ENCODE measurements around the gene ZCCHC24.

ZCCHC24 gene

DNA sequence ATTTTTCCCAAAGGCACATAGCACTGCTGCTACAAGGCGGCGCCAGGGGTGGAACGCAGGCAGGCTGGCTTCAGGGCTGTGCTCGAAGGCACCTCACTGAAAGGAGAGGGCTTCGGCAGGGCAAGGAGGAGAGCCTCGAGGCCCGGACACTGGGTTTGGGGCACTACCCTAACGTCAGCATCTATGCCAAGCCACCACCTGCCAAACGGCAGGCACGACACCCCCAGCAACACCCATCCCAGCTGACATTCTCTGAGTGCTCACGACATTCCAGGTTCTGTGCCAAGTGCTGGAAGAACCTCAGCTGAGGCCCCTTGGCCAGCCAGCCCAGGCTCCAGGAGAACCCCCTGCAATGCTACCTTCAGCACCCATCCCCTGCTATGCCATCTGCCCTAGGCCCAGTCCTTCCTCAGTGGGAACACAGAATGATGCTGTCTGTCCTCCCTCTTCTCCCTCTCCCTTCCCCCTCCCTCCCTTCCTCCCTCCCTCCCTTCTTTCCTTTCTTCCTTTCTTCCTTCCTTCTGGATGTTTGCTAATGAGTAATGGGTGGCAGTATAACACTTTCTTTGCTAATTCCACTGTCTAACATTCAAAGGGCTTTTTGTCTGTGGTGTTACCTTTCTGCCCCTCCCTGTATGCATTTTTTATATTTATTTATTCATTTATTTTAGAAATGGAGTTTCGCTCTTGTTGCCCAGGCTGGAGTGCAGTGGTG lies 24.3 kb downstream of the ZCCHC24 start:
- no peak for FAIRE-seq
- DNase-seq (ENCODE audit: insufficient read length, low spot score) = no peak
- TF ChIP-seq, protein P1, sequence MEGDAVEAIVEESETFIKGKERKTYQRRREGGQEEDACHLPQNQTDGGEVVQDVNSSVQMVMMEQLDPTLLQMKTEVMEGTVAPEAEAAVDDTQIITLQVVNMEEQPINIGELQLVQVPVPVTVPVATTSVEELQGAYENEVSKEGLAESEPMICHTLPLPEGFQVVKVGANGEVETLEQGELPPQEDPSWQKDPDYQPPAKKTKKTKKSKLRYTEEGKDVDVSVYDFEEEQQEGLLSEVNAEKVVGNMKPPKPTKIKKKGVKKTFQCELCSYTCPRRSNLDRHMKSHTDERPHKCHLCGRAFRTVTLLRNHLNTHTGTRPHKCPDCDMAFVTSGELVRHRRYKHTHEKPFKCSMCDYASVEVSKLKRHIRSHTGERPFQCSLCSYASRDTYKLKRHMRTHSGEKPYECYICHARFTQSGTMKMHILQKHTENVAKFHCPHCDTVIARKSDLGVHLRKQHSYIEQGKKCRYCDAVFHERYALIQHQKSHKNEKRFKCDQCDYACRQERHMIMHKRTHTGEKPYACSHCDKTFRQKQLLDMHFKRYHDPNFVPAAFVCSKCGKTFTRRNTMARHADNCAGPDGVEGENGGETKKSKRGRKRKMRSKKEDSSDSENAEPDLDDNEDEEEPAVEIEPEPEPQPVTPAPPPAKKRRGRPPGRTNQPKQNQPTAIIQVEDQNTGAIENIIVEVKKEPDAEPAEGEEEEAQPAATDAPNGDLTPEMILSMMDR (IDR thresholded peaks at IDR 0.05; ENCODE audit: insufficient read depth, missing control alignments) = no peak

DNA sequence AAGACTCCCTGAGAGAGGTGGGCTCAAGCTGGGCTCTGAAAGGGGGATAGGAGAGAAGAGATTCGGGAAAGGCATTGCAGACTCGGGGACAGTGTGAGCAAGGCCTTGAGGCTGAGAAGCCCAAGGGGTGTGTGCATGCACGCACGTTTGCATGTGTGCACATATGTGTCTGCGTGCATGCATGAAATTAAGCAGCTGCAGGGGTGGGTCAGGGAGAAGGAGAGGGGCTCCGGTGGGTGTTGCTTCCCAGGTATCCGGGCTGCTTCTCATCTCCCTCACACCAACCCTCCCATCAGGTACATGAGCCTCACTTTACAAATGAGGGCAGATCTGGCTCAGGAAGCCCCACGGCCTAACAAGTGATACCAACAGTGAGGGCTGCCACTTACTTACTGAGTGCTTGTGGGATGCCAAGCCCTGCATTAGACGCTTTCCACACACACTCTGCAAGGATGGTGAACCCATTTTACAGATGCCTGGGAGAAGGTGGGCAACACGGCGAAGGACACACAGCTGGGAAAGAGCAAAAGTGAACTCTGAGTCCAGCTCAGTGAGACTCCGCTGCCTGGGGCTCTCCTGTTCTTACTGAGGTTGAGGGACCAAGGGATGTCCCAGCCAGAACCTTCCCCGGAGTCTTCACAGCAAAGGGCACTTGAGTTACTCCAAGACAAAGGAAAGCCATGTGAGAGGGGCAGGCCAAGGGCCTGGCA lies 26.4 kb downstream of the ZCCHC24 start:
- DNase-seq (ENCODE audit: insufficient read length, low spot score) = no peak
- FAIRE-seq = no peak
- TF ChIP-seq, protein P1 (IDR thresholded peaks at IDR 0.05; ENCODE audit: insufficient read depth, missing control alignments) = no peak

DNA sequence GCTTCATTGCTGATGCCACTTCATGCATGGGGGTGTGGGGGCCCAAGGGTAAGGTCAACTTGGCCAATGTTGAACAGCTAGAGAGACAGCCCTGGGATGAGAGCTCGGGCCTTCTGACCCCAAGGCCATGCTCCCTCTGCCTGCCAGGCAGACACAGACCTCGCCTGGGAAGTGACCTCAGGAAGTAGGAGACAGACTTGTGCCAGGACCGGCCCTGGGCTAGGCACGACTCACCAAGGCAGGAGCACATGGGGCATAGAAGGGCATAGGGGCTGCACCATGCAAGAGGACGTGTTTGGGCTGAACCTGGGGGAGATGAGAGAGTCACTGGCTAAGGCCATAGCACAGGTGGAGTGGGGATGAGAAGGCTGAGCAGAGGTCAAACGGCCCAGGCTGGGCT lies 27.1 kb downstream of the ZCCHC24 start:
- no peak for DNase-seq (ENCODE audit: insufficient read length, low spot score)
- no peak for FAIRE-seq
- TF ChIP-seq, protein P1 (IDR thresholded peaks at IDR 0.05; ENCODE audit: insufficient read depth, missing control alignments) = no peak

DNA sequence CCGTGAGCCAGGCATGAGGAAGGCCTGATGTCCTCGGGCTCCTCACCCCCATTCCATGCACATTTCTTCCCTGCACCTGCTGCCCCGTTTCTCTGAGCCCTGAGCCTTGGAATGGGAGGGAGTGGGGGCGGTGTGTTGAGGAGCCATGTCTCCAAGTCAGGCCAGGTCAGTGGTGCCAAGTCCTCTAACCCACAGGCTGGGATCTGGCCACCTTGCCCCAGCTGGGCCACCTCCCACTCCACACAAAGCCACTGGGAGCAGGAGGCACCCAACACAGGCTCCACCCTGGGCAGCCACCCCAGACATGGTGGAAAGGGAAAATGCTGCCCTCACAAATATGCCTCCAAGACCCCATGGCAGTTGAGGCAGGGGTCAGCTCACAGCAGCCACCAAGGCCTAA lies 27.7 kb downstream of the ZCCHC24 start:
- TF ChIP-seq, protein P1 (IDR thresholded peaks at IDR 0.05; ENCODE audit: insufficient read depth, missing control alignments) = no peak
- FAIRE-seq = no peak
- no peak for DNase-seq (ENCODE audit: insufficient read length, low spot score)

DNA sequence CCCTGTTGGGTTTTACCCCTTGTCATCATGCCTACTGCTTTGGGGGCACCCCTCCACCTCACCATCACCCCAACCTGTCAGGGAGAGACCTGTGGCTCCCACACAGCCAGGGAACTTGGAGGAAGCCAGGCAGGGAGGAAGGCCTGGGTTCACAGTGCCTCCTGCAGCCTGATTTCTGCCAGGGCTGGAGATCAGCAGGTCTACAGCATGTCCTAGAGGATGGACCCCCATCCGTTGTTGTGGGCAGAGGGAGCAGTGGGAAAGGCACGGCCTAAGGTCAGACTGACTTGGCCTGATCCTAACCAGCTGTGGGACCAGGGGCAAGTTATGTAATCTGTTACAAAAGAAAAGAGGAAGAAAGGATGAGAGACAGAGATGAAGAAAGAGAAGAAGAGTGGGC lies 28.2 kb downstream of the ZCCHC24 start:
- FAIRE-seq = no peak

DNA sequence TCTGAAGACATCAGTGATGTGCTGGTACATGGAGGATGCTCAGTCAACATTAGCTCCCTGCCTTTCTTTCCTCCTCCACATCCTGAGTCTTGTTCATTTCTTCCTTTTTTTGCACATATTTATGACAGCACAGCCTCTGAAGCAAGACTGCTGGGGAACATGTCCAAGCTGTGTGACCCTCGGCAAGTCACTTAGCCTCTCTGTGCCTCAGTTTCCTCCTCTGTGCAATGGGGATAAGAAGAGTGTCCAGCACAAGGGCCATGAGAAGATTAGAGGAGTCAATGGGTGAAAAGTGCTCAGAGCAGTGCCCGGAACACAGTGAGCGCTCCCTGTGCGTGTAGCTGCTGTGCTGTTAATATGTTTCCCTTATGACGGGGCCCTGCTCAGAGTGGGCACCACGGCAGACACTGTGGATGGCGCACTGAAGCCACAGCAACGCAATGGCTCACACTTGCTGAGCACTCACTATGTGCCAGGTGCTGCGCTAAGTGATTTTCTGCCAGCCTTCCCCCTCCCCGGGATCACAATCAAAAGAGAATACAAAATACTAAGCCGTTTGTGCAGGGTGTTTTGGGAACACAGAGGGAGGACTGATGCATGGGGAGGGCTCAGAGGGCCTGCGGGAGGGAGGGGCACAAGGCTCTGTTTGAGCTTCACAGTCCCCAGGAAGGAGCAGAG lies 28.7 kb downstream of the ZCCHC24 start:
- no peak for FAIRE-seq
- no peak for DNase-seq (ENCODE audit: insufficient read length, low spot score)
- TF ChIP-seq, protein P1 (IDR thresholded peaks at IDR 0.05; ENCODE audit: insufficient read depth, missing control alignments) = no peak

More for the DNA sequence above, 28.2 kb downstream of the ZCCHC24 start:
- DNase-seq (ENCODE audit: insufficient read length, low spot score) = no peak
- TF ChIP-seq, protein P1 (IDR thresholded peaks at IDR 0.05; ENCODE audit: insufficient read depth, missing control alignments) = no peak

All from D721Med (cell line).